ENCODE results near the gene SLC25A29. TPM values are rescaled to one million over a fixed set of nuclear protein-coding genes. Genes with fewer than 3 reads are reported as not detected.
A peak's percentile ranks its signal among the peaks of the same experiment; 100 is the strongest.

Gene SLC25A29
- total RNA-seq, 2 donors from 2014 or later, result 24.7 to 34.0 TPM

- Histone ChIP-seq H3K4me3 (no peak overlapping the region), H3K36me3 (peaks cover 5% of the 10 kb centered on the region), H3K27me3 (no peaks in the 10 kb centered on the region), H3K27ac (no peak overlapping the region), H3K4me1 (peaks cover 0 to 34% of the 10 kb centered on the region in 2 donors), H3K9me3 (no peaks in the 10 kb centered on the region)
- no peak for DNase-seq (ENCODE audit: low spot score)
- TF ChIP-seq CTCF (IDR thresholded peaks at IDR 0.05), result no peak
Measured at GRCh38 chr14:100279133-100279532, 27.1 kb downstream of the SLC25A29 start.

- Histone ChIP-seq H3K4me1 (peaks cover 0 to 34% of the 10 kb centered on the region in 2 donors), H3K27me3 (no peaks in the 10 kb centered on the region), H3K9me3 (no peaks in the 10 kb centered on the region), H3K36me3 (peaks cover 5% of the 10 kb centered on the region), H3K27ac (no peak overlapping the region), H3K4me3 (no peak overlapping the region)
- DNase-seq (ENCODE audit: low spot score), result no peak
- TF ChIP-seq CTCF (IDR thresholded peaks at IDR 0.05), result no peak
Measured at GRCh38 chr14:100278702-100279101, 27.5 kb downstream of the SLC25A29 start.

GRCh38 chr14:100275214-100275613 is 31.0 kb downstream of the SLC25A29 start:
- peaks cover 5% of the 10 kb centered on the region for H3K36me3 ChIP-seq
- no peaks in the 10 kb centered on the region for H3K9me3 ChIP-seq
- H3K4me1 ChIP-seq, result peaks cover 0 to 15% of the 10 kb centered on the region in 2 donors
- no peak overlapping the region for H3K4me3 ChIP-seq
- no peak overlapping the region for H3K27ac ChIP-seq
- no peak for DNase-seq (ENCODE audit: low spot score)
- no peak for TF ChIP-seq CTCF (IDR thresholded peaks at IDR 0.05)
- no peaks in the 10 kb centered on the region for H3K27me3 ChIP-seq

- no peak overlapping the region for H3K27ac ChIP-seq
- H3K4me3 ChIP-seq, result no peak overlapping the region
- peaks cover 0 to 11% of the 10 kb centered on the region in 2 donors for H3K4me1 ChIP-seq
- H3K9me3 ChIP-seq, result no peaks in the 10 kb centered on the region
- DNase-seq (ENCODE audit: low spot score), result no peak
- no peak for TF ChIP-seq CTCF (IDR thresholded peaks at IDR 0.05)
- no peaks in the 10 kb centered on the region for H3K27me3 ChIP-seq
- H3K36me3 ChIP-seq, result peaks cover 2% of the 10 kb centered on the region
Measured at GRCh38 chr14:100274250-100274649, 32.0 kb downstream of the SLC25A29 start.

- Histone ChIP-seq H3K9me3 (no peaks in the 10 kb centered on the region), H3K27me3 (no peaks in the 10 kb centered on the region), H3K4me1 (peaks cover 0 to 18% of the 10 kb centered on the region in 2 donors), H3K4me3 (no peak overlapping the region), H3K27ac (no peak overlapping the region), H3K36me3 (no peaks in the 10 kb centered on the region)
- DNase-seq (ENCODE audit: low spot score), result no peak
- TF ChIP-seq CTCF (IDR thresholded peaks at IDR 0.05), result peak in 1 of 2 donors; percentile 43
Measured at GRCh38 chr14:100271247-100271939, 34.9 kb downstream of the SLC25A29 start.

All from right atrium auricular region (tissue), 2 donors.